ENCODE data around the gene SLC26A9. TPM values are rescaled to one million over a fixed set of nuclear protein-coding genes. Genes with fewer than 3 reads are reported as not detected.
A peak's percentile ranks its signal among the peaks of the same experiment; 100 is the strongest.

The SLC26A9 gene
- total RNA-seq, 1 donor from 2014 or later: not detected

- no peak overlapping the region for H3K4me3 ChIP-seq (ENCODE audit: low read depth, low read length)
- DNase-seq (ENCODE audit: low read depth) (no peak), FAIRE-seq (no peak)
- TF ChIP-seq, protein P1, sequence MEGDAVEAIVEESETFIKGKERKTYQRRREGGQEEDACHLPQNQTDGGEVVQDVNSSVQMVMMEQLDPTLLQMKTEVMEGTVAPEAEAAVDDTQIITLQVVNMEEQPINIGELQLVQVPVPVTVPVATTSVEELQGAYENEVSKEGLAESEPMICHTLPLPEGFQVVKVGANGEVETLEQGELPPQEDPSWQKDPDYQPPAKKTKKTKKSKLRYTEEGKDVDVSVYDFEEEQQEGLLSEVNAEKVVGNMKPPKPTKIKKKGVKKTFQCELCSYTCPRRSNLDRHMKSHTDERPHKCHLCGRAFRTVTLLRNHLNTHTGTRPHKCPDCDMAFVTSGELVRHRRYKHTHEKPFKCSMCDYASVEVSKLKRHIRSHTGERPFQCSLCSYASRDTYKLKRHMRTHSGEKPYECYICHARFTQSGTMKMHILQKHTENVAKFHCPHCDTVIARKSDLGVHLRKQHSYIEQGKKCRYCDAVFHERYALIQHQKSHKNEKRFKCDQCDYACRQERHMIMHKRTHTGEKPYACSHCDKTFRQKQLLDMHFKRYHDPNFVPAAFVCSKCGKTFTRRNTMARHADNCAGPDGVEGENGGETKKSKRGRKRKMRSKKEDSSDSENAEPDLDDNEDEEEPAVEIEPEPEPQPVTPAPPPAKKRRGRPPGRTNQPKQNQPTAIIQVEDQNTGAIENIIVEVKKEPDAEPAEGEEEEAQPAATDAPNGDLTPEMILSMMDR (IDR thresholded peaks at IDR 0.05; ENCODE audit: insufficient read depth, low read length, severe bottlenecking): no peak
- no peaks in the 10 kb centered on the region for H3K27me3 ChIP-seq (ENCODE audit: control insufficient read depth, insufficient read depth, low read length)
- peaks cover 32% of the 10 kb centered on the region for H3K36me3 ChIP-seq (ENCODE audit: control insufficient read depth, insufficient read depth, low read length)
Observed at GRCh38 chr1:205986861-205987260, 43.6 kb upstream of the SLC26A9 start.

DNA sequence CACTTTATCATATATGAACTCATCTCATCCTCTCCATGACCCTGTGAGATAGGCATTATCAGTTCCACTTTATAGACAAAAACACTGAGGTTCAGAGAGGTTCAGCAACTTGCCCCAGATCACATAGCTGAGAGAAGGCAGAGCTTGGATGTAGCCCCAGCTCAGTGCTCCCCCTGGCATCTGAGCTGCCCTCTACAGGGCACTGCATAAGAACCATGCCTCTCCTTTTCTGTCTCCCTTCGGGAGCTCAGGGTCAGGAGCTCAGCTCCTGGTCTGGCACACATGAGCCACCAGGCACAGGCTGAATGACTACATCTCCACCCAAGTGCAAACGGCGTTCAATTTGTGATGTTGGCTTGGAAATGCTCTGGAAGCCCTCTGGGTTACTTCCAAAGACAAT lies 43.0 kb upstream of the SLC26A9 start:
- TF ChIP-seq, protein P1 (IDR thresholded peaks at IDR 0.05; ENCODE audit: insufficient read depth, low read length, severe bottlenecking): no peak
- H3K4me3 ChIP-seq (ENCODE audit: low read depth, low read length): no peak overlapping the region
- FAIRE-seq (no peak), DNase-seq (ENCODE audit: low read depth) (no peak)
- no peaks in the 10 kb centered on the region for H3K27me3 ChIP-seq (ENCODE audit: control insufficient read depth, insufficient read depth, low read length)
- peaks cover 27% of the 10 kb centered on the region for H3K36me3 ChIP-seq (ENCODE audit: control insufficient read depth, insufficient read depth, low read length)

GRCh38 chr1:205985330-205986005 lies 42.2 kb upstream of the SLC26A9 start:
- DNase-seq (ENCODE audit: low read depth) (peak; percentile 13), FAIRE-seq (no peak)
- Histone ChIP-seq H3K27me3 (ENCODE audit: control insufficient read depth, insufficient read depth, low read length) (no peaks in the 10 kb centered on the region), H3K4me3 (ENCODE audit: low read depth, low read length) (no peak overlapping the region), H3K36me3 (ENCODE audit: control insufficient read depth, insufficient read depth, low read length) (peaks cover 24% of the 10 kb centered on the region)
- TF ChIP-seq, protein P1 (IDR thresholded peaks at IDR 0.05; ENCODE audit: insufficient read depth, low read length, severe bottlenecking): no peak

- Histone ChIP-seq H3K4me3 (ENCODE audit: low read depth, low read length) (no peak overlapping the region), H3K27me3 (ENCODE audit: control insufficient read depth, insufficient read depth, low read length) (no peaks in the 10 kb centered on the region), H3K36me3 (ENCODE audit: control insufficient read depth, insufficient read depth, low read length) (peaks cover 20% of the 10 kb centered on the region)
- DNase-seq (ENCODE audit: low read depth): peak; percentile 96
- FAIRE-seq: no peak
- TF ChIP-seq, protein P1 (IDR thresholded peaks at IDR 0.05; ENCODE audit: insufficient read depth, low read length, severe bottlenecking): peak; percentile 92
Observed at GRCh38 chr1:205983925-205984725, 40.9 kb upstream of the SLC26A9 start.

GRCh38 chr1:205981257-205981656 lies 38.0 kb upstream of the SLC26A9 start:
- Histone ChIP-seq H3K36me3 (ENCODE audit: control insufficient read depth, insufficient read depth, low read length) (peaks cover 17% of the 10 kb centered on the region), H3K4me3 (ENCODE audit: low read depth, low read length) (no peak overlapping the region), H3K27me3 (ENCODE audit: control insufficient read depth, insufficient read depth, low read length) (no peaks in the 10 kb centered on the region)
- TF ChIP-seq, protein P1 (IDR thresholded peaks at IDR 0.05; ENCODE audit: insufficient read depth, low read length, severe bottlenecking): no peak
- FAIRE-seq (no peak), DNase-seq (ENCODE audit: low read depth) (no peak)

Data from bronchial epithelial cell (primary cell).